Measurements from ENCODE around the gene OR4A16.

OR4A16 gene

GRCh38 chr11:55342901-55343300 lies at the start of gene OR4A16:
Gene OR4A16 (plus strand): TSS chr11:55343201. CDS start chr11:55343201, 0 bp downstream.
- Histone ChIP-seq H3K4me3 (ENCODE audit: low read length) (no peak within 1 kb of the TSS), H3K27me3 (ENCODE audit: control insufficient read depth, low read length) (no peaks in the 10 kb centered on the region), H3K4me2 (ENCODE audit: low read length) (no peak within 1 kb of the TSS), H4K20me1 (ENCODE audit: control insufficient read depth, insufficient read depth, low read depth, low read length) (no peaks in the 10 kb centered on the region), H3K27ac (ENCODE audit: low read depth, low read length) (no peak within 1 kb of the TSS), H3K9me2 (replicated peaks; ENCODE audit: control insufficient read depth, low read length) (no peaks in the 10 kb centered on the region), H3K36me3 (ENCODE audit: control insufficient read depth, low read length) (no peaks in the 10 kb centered on the region), H3K4me1 (ENCODE audit: control insufficient read depth, low read length) (no peaks in the 10 kb centered on the region), H3F3A (ENCODE audit: control insufficient read depth, insufficient read depth) (no peaks in the 10 kb centered on the region), H3K79me2 (ENCODE audit: control insufficient read depth, low read length) (no peaks in the 10 kb centered on the region), H3K9me3 (ENCODE audit: control insufficient read depth, insufficient read depth, low read length) (no peaks in the 10 kb centered on the region)
- no peak for TF ChIP-seq CTCF (IDR thresholded peaks at IDR 0.05; ENCODE audit: low read depth, low read length, poor library complexity, severe bottlenecking)
- no peak for TF ChIP-seq EZH2phosphoT487 (IDR thresholded peaks at IDR 0.05; ENCODE audit: borderline replicate concordance, low read length)

GRCh38 chr11:55324500-55324899 lies 18.5 kb upstream of the OR4A16 start:
- Histone ChIP-seq H3K36me3 (ENCODE audit: control insufficient read depth, low read length) (no peaks in the 10 kb centered on the region), H3K4me2 (ENCODE audit: low read length) (no peak overlapping the region), H3K79me2 (ENCODE audit: control insufficient read depth, low read length) (no peaks in the 10 kb centered on the region), H3K27me3 (ENCODE audit: control insufficient read depth, low read length) (no peaks in the 10 kb centered on the region), H3K27ac (ENCODE audit: low read depth, low read length) (no peak overlapping the region), H3F3A (ENCODE audit: control insufficient read depth, insufficient read depth) (no peaks in the 10 kb centered on the region), H3K4me1 (ENCODE audit: control insufficient read depth, low read length) (no peaks in the 10 kb centered on the region), H3K9me2 (replicated peaks; ENCODE audit: control insufficient read depth, low read length) (no peaks in the 10 kb centered on the region), H3K9me3 (ENCODE audit: control insufficient read depth, insufficient read depth, low read length) (no peaks in the 10 kb centered on the region), H3K4me3 (ENCODE audit: low read length) (no peak overlapping the region), H4K20me1 (ENCODE audit: control insufficient read depth, insufficient read depth, low read depth, low read length) (no peaks in the 10 kb centered on the region)
- TF ChIP-seq EZH2phosphoT487 (IDR thresholded peaks at IDR 0.05; ENCODE audit: borderline replicate concordance, low read length) (no peak), CTCF (IDR thresholded peaks at IDR 0.05; ENCODE audit: low read depth, low read length, poor library complexity, severe bottlenecking) (no peak)

- Histone ChIP-seq H3K4me3 (ENCODE audit: low read length) (no peak overlapping the region), H3F3A (ENCODE audit: control insufficient read depth, insufficient read depth) (no peaks in the 10 kb centered on the region), H3K36me3 (ENCODE audit: control insufficient read depth, low read length) (no peaks in the 10 kb centered on the region), H3K27ac (ENCODE audit: low read depth, low read length) (no peak overlapping the region), H3K79me2 (ENCODE audit: control insufficient read depth, low read length) (no peaks in the 10 kb centered on the region), H3K27me3 (ENCODE audit: control insufficient read depth, low read length) (no peaks in the 10 kb centered on the region), H3K4me1 (ENCODE audit: control insufficient read depth, low read length) (no peaks in the 10 kb centered on the region), H3K4me2 (ENCODE audit: low read length) (no peak overlapping the region), H4K20me1 (ENCODE audit: control insufficient read depth, insufficient read depth, low read depth, low read length) (no peaks in the 10 kb centered on the region), H3K9me2 (replicated peaks; ENCODE audit: control insufficient read depth, low read length) (no peaks in the 10 kb centered on the region), H3K9me3 (ENCODE audit: control insufficient read depth, insufficient read depth, low read length) (no peaks in the 10 kb centered on the region)
- no peak for TF ChIP-seq CTCF (IDR thresholded peaks at IDR 0.05; ENCODE audit: low read depth, low read length, poor library complexity, severe bottlenecking)
- TF ChIP-seq EZH2phosphoT487 (IDR thresholded peaks at IDR 0.05; ENCODE audit: borderline replicate concordance, low read length): no peak
These were observed 2.3 kb downstream of the OR4A16 start for GRCh38 chr11:55345306-55345705.

GRCh38 chr11:55349032-55349431 lies 6.0 kb downstream of the OR4A16 start:
- Histone ChIP-seq H4K20me1 (ENCODE audit: control insufficient read depth, insufficient read depth, low read depth, low read length) (no peaks in the 10 kb centered on the region), H3K9me3 (ENCODE audit: control insufficient read depth, insufficient read depth, low read length) (no peaks in the 10 kb centered on the region), H3K27me3 (ENCODE audit: control insufficient read depth, low read length) (no peaks in the 10 kb centered on the region), H3K4me3 (ENCODE audit: low read length) (no peak overlapping the region), H3F3A (ENCODE audit: control insufficient read depth, insufficient read depth) (no peaks in the 10 kb centered on the region), H3K4me2 (ENCODE audit: low read length) (no peak overlapping the region), H3K27ac (ENCODE audit: low read depth, low read length) (no peak overlapping the region), H3K4me1 (ENCODE audit: control insufficient read depth, low read length) (no peaks in the 10 kb centered on the region), H3K9me2 (replicated peaks; ENCODE audit: control insufficient read depth, low read length) (no peaks in the 10 kb centered on the region), H3K36me3 (ENCODE audit: control insufficient read depth, low read length) (no peaks in the 10 kb centered on the region), H3K79me2 (ENCODE audit: control insufficient read depth, low read length) (no peaks in the 10 kb centered on the region)
- no peak for TF ChIP-seq EZH2phosphoT487 (IDR thresholded peaks at IDR 0.05; ENCODE audit: borderline replicate concordance, low read length)
- no peak for TF ChIP-seq CTCF (IDR thresholded peaks at IDR 0.05; ENCODE audit: low read depth, low read length, poor library complexity, severe bottlenecking)

Data from DOHH2 (cell line).